ENCODE measurements around the gene RAB33B. TPM values are rescaled to one million over a fixed set of nuclear protein-coding genes. Genes with fewer than 3 reads are reported as not detected.

The RAB33B gene
- total and polyA plus RNA-seq, 2 donors (not counting 1 experiment from before 2014, with no cell fraction given): 11.4 to 11.7 TPM

- Histone ChIP-seq H4K20me1 (ENCODE audit: control insufficient read depth, extremely low read depth, insufficient read depth, low read length) (no peaks in the 10 kb centered on the region), H3K4me2 (ENCODE audit: extremely low read depth, insufficient read depth, low read length) (peak overlapping the region; percentile 93), H3K9ac (ENCODE audit: insufficient read depth, low read length) (no peak overlapping the region), H3K27me3 (ENCODE audit: control insufficient read depth, insufficient read depth, low read length) (no peaks in the 10 kb centered on the region), H3K4me3 (replicated peaks in 1 of 4; ENCODE audit: control extremely low read depth in 1 of 4, insufficient read depth in 1 of 4, low read depth in 3 of 4, low read length in 4 of 4) (peak overlapping the region; percentile 79 to 100 (median 94)), H2AFZ (ENCODE audit: low read length) (no peak overlapping the region), H3K79me2 (ENCODE audit: control insufficient read depth, insufficient read depth, low read length) (peaks cover 40% of the 10 kb centered on the region), H3K4me1 (ENCODE audit: control insufficient read depth, extremely low read depth, insufficient read depth, low read length) (peaks cover 10% of the 10 kb centered on the region), H3K27ac (ENCODE audit: insufficient read depth, low read length) (no peak overlapping the region), H3K9me3 (ENCODE audit: control insufficient read depth, insufficient read depth, low read depth, low read length) (no peaks in the 10 kb centered on the region), H3K36me3 (ENCODE audit: control insufficient read depth, insufficient read depth, low read length) (no peaks in the 10 kb centered on the region)
- TF ChIP-seq EZH2 (IDR thresholded peaks at IDR 0.05; ENCODE audit: low read length, missing control alignments): no peak
- TF ChIP-seq CTCF (conservative IDR thresholded peaks at IDR 0.05 in 1 of 2, IDR thresholded peaks at IDR 0.05 in 1 of 2; ENCODE audit: low read depth in 1 of 2, low read length in 2 of 2): no peak
- no peak for DNase-seq (ENCODE audit: low read depth in 2 of 2)
Measured at GRCh38 chr4:139455126-139455538, 1.2 kb downstream of the RAB33B start.

GRCh38 chr4:139457318-139457717 is 3.4 kb downstream of the RAB33B start:
- DNase-seq (ENCODE audit: low read depth in 2 of 2): no peak
- no peaks in the 10 kb centered on the region for H4K20me1 ChIP-seq (ENCODE audit: control insufficient read depth, extremely low read depth, insufficient read depth, low read length)

GRCh38 chr4:139458543-139458942 is 4.6 kb downstream of the RAB33B start:
- Histone ChIP-seq H2AFZ (ENCODE audit: low read length) (no peak overlapping the region), H3K4me2 (ENCODE audit: extremely low read depth, insufficient read depth, low read length) (no peak overlapping the region), H3K79me2 (ENCODE audit: control insufficient read depth, insufficient read depth, low read length) (peaks cover 40% of the 10 kb centered on the region), H3K4me1 (ENCODE audit: control insufficient read depth, extremely low read depth, insufficient read depth, low read length) (peaks cover 2% of the 10 kb centered on the region), H3K4me3 (replicated peaks in 1 of 4; ENCODE audit: control extremely low read depth in 1 of 4, insufficient read depth in 1 of 4, low read depth in 3 of 4, low read length in 4 of 4) (no peak overlapping the region), H4K20me1 (ENCODE audit: control insufficient read depth, extremely low read depth, insufficient read depth, low read length) (no peaks in the 10 kb centered on the region), H3K27ac (ENCODE audit: insufficient read depth, low read length) (no peak overlapping the region), H3K36me3 (ENCODE audit: control insufficient read depth, insufficient read depth, low read length) (no peaks in the 10 kb centered on the region), H3K9me3 (ENCODE audit: control insufficient read depth, insufficient read depth, low read depth, low read length) (no peaks in the 10 kb centered on the region), H3K27me3 (ENCODE audit: control insufficient read depth, insufficient read depth, low read length) (no peaks in the 10 kb centered on the region), H3K9ac (ENCODE audit: insufficient read depth, low read length) (no peak overlapping the region)
- TF ChIP-seq EZH2 (IDR thresholded peaks at IDR 0.05; ENCODE audit: low read length, missing control alignments) (no peak), CTCF (conservative IDR thresholded peaks at IDR 0.05 in 1 of 2, IDR thresholded peaks at IDR 0.05 in 1 of 2; ENCODE audit: low read depth in 1 of 2, low read length in 2 of 2) (no peak)
- DNase-seq (ENCODE audit: low read depth in 2 of 2): no peak

More at GRCh38 chr4:139457318-139457717, 3.4 kb downstream of the RAB33B start:
- no peak overlapping the region for H2AFZ ChIP-seq (ENCODE audit: low read length)
- no peak overlapping the region for H3K4me2 ChIP-seq (ENCODE audit: extremely low read depth, insufficient read depth, low read length)
- no peak overlapping the region for H3K9ac ChIP-seq (ENCODE audit: insufficient read depth, low read length)
- H3K27ac ChIP-seq (ENCODE audit: insufficient read depth, low read length): no peak overlapping the region
- no peak overlapping the region for H3K4me3 ChIP-seq (replicated peaks in 1 of 4; ENCODE audit: control extremely low read depth in 1 of 4, insufficient read depth in 1 of 4, low read depth in 3 of 4, low read length in 4 of 4)
- H3K4me1 ChIP-seq (ENCODE audit: control insufficient read depth, extremely low read depth, insufficient read depth, low read length): peaks cover 6% of the 10 kb centered on the region
- TF ChIP-seq EZH2 (IDR thresholded peaks at IDR 0.05; ENCODE audit: low read length, missing control alignments) (no peak), CTCF (conservative IDR thresholded peaks at IDR 0.05 in 1 of 2, IDR thresholded peaks at IDR 0.05 in 1 of 2; ENCODE audit: low read depth in 1 of 2, low read length in 2 of 2) (no peak)
- H3K79me2 ChIP-seq (ENCODE audit: control insufficient read depth, insufficient read depth, low read length): peaks cover 40% of the 10 kb centered on the region
- no peaks in the 10 kb centered on the region for H3K9me3 ChIP-seq (ENCODE audit: control insufficient read depth, insufficient read depth, low read depth, low read length)
- no peaks in the 10 kb centered on the region for H3K27me3 ChIP-seq (ENCODE audit: control insufficient read depth, insufficient read depth, low read length)
- H3K36me3 ChIP-seq (ENCODE audit: control insufficient read depth, insufficient read depth, low read length): no peaks in the 10 kb centered on the region
